ENCODE measurements around the gene THADA.
A peak's percentile ranks its signal among the peaks of the same experiment; 100 is the strongest.

The THADA gene

GRCh38 chr2:43210467-43211303, 385.2 kb downstream of the THADA start (continued):
- TF ChIP-seq ZBTB11 (tag by site-specific recombination; conservative IDR thresholded peaks at IDR 0.05; ENCODE audit: low read depth) (no peak), PRDM1 (tag by site-specific recombination; IDR thresholded peaks at IDR 0.05) (no peak), ZBTB7A (tag by site-specific recombination; IDR thresholded peaks at IDR 0.05; ENCODE audit: low read depth) (no peak), ZNF600 (tag by site-specific recombination; IDR thresholded peaks at IDR 0.05) (peak; percentile 93)
- TF ChIP-seq, protein P1, sequence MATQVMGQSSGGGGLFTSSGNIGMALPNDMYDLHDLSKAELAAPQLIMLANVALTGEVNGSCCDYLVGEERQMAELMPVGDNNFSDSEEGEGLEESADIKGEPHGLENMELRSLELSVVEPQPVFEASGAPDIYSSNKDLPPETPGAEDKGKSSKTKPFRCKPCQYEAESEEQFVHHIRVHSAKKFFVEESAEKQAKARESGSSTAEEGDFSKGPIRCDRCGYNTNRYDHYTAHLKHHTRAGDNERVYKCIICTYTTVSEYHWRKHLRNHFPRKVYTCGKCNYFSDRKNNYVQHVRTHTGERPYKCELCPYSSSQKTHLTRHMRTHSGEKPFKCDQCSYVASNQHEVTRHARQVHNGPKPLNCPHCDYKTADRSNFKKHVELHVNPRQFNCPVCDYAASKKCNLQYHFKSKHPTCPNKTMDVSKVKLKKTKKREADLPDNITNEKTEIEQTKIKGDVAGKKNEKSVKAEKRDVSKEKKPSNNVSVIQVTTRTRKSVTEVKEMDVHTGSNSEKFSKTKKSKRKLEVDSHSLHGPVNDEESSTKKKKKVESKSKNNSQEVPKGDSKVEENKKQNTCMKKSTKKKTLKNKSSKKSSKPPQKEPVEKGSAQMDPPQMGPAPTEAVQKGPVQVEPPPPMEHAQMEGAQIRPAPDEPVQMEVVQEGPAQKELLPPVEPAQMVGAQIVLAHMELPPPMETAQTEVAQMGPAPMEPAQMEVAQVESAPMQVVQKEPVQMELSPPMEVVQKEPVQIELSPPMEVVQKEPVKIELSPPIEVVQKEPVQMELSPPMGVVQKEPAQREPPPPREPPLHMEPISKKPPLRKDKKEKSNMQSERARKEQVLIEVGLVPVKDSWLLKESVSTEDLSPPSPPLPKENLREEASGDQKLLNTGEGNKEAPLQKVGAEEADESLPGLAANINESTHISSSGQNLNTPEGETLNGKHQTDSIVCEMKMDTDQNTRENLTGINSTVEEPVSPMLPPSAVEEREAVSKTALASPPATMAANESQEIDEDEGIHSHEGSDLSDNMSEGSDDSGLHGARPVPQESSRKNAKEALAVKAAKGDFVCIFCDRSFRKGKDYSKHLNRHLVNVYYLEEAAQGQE (tag by site-specific recombination; IDR thresholded peaks at IDR 0.05): no peak

DNA sequence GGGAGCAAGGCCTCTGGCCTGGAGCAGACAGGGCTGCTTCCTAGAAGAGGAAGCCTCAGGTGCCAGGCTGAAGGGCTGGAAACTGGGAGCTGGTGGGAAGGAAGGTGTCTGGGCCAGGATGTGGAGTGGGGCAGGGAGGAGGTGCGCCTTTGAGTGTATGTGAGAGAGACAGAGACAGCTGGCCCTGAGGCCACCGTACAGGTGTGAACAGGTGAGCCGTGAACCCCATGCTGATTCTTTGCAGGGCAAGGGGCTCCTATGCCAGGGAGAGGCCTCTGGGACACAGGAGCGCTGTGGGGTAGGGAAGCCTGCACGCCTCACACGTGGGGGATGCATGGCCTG, 385.7 kb downstream of the THADA start:
- Histone ChIP-seq H3K4me1 (ENCODE audit: control insufficient read depth, insufficient read depth, low read length) (no peaks in the 10 kb centered on the region), H3K27ac (ENCODE audit: extremely low read depth, low read depth, low read length) (no peak overlapping the region), H3K4me3 (ENCODE audit: low read depth, low read length) (no peak overlapping the region), H3K36me3 (ENCODE audit: control insufficient read depth in 2 of 2, insufficient read depth in 1 of 2, low read length in 2 of 2) (no peaks in the 10 kb centered on the region), H3K9me3 (ENCODE audit: control insufficient read depth, insufficient read depth, low read depth, low read length) (no peaks in the 10 kb centered on the region)
- POLR2A ChIA-PET: no interaction called here
- TF ChIP-seq ZNF548 (tag by site-specific recombination; IDR thresholded peaks at IDR 0.05): no peak
- TF ChIP-seq ZNF16 (tag by site-specific recombination; IDR thresholded peaks at IDR 0.05; ENCODE audit: low read depth): no peak
- CTCF ChIA-PET: interaction anchor here (0.9 kb wide), 1 partner anchor 19 kb away, joined by 4 read pairs; no protein-coding TSS in a partner anchor

- ChIA-PET POLR2A (no interaction called here), CTCF (interaction anchor here (0.9 to 1.2 kb wide), 2 partner anchors 9 to 20 kb away, joined by 3 to 4 read pairs; no protein-coding TSS in a partner anchor)
- no peaks in the 10 kb centered on the region for H3K36me3 ChIP-seq (ENCODE audit: control insufficient read depth in 2 of 2, insufficient read depth in 1 of 2, low read length in 2 of 2)
- no peak overlapping the region for H3K27ac ChIP-seq (ENCODE audit: extremely low read depth, low read depth, low read length)
- TF ChIP-seq, protein P2, sequence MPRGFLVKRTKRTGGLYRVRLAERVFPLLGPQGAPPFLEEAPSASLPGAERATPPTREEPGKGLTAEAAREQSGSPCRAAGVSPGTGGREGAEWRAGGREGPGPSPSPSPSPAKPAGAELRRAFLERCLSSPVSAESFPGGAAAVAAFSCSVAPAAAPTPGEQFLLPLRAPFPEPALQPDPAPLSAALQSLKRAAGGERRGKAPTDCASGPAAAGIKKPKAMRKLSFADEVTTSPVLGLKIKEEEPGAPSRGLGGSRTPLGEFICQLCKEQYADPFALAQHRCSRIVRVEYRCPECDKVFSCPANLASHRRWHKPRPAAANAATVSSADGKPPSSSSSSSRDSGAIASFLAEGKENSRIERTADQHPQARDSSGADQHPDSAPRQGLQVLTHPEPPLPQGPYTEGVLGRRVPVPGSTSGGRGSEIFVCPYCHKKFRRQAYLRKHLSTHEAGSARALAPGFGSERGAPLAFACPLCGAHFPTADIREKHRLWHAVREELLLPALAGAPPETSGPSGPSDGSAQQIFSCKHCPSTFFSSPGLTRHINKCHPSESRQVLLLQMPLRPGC (tag by site-specific recombination; IDR thresholded peaks at IDR 0.05): no peak
- TF ChIP-seq, protein P1 (tag by site-specific recombination; IDR thresholded peaks at IDR 0.05): no peak
- no peaks in the 10 kb centered on the region for H3K9me3 ChIP-seq (ENCODE audit: control insufficient read depth, insufficient read depth, low read depth, low read length)
- no peak overlapping the region for H3K4me3 ChIP-seq (ENCODE audit: low read depth, low read length)
- H3K4me1 ChIP-seq (ENCODE audit: control insufficient read depth, insufficient read depth, low read length): no peaks in the 10 kb centered on the region
Measured at GRCh38 chr2:43209204-43209717, 386.6 kb downstream of the THADA start.

All from HEK293 (cell line).